SK-N-SH (cell line): Measurements from ENCODE around the gene ARMH3.

Experiments used
- CTCF ChIP-seq: fragments of 200-600 bp; sonication (generic); IDR thresholded peaks from 2 replicates; pipeline ENCODE4 v1.6.1; 2017; ENCODE audit warnings: antibody characterized with exemption, mild to moderate bottlenecking, moderate library complexity
- EP300 ChIP-seq, 2 experiments: IDR thresholded peaks; 2 replicates each; pipeline versions ENCODE4 v1.4.0 to v1.6.1; 2012; ENCODE audit warnings: borderline replicate concordance in 1 of 2, low read depth in 1 of 2, low read length in 1 of 2
- FOSL2 ChIP-seq: IDR thresholded peaks from 2 replicates; pipeline ENCODE4 v1.4.0; 2012; ENCODE audit warnings: low read depth, mild to moderate bottlenecking, moderate library complexity, borderline replicate concordance
- GABPA ChIP-seq: IDR thresholded peaks from 2 replicates; pipeline ENCODE4 v1.4.0; 2012; ENCODE audit warnings: low read depth, mild to moderate bottlenecking
- MAX ChIP-seq: IDR thresholded peaks from 2 replicates; pipeline ENCODE4 v1.4.0; 2012; ENCODE audit warnings: low read depth
- POLR2AphosphoS5 ChIP-seq: IDR thresholded peaks from 2 replicates; pipeline ENCODE4 v1.6.1; 2012; ENCODE audit warnings: low read depth, low read length
- REST ChIP-seq: IDR thresholded peaks from 2 replicates; pipeline ENCODE4 v1.6.1; 2012; ENCODE audit warnings: mild to moderate bottlenecking, low read depth, low read length, moderate library complexity
- RFX5 ChIP-seq: IDR thresholded peaks from 2 replicates; pipeline ENCODE4 v1.6.1; 2012; ENCODE audit warnings: mild to moderate bottlenecking, improper control_type of control experiment, low read length
- TCF12 ChIP-seq: IDR thresholded peaks from 2 replicates; pipeline ENCODE4 v1.4.0; 2012
- USF2 ChIP-seq: fragments of 150-350 bp; IDR thresholded peaks from 2 replicates; pipeline ENCODE4 v1.6.1; 2017; ENCODE audit warnings: antibody characterized with exemption, low read length, low read depth, borderline replicate concordance
- YY1 ChIP-seq: IDR thresholded peaks from 2 replicates; pipeline ENCODE4 v1.4.0; 2012; ENCODE audit warnings: low read depth, mild to moderate bottlenecking

- TF ChIP-seq CTCF (peak; percentile 97), REST (no peak), FOSL2 (no peak), TCF12 (no peak), USF2 (no peak), MAX (no peak), YY1 (no peak), RFX5 (no peak), GABPA (no peak), EP300 (IDR thresholded peaks at IDR 0.05; ENCODE audit: borderline replicate concordance in 1 of 2, low read depth in 1 of 2, low read length in 1 of 2) (no peak), POLR2AphosphoS5 (no peak)
These were observed 166.4 kb downstream of the ARMH3 start for GRCh38 chr10:101889256-101890210.
